Osteoblast (primary cell): Measurements from ENCODE around the gene FHIT. TPM values are rescaled to one million over a fixed set of nuclear protein-coding genes. Genes with fewer than 3 reads are reported as not detected.

ENCODE experiments used
- DNase-seq: peaks from one replicate; pipeline ENCODE4 v3.0.0; 2011; ENCODE audit warnings: low spot score, mixed read lengths; ENCODE audit not compliant: insufficient read length; ENCODE audit errors: missing footprints
- H2AFZ ChIP-seq: 2 replicates; pipeline ENCODE4 v1.6.0; 2011; ENCODE audit warnings: mild to moderate bottlenecking, low read length
- H3K27ac ChIP-seq: 2 replicates; pipeline ENCODE4 v1.5.1; 2011; ENCODE audit warnings: mild to moderate bottlenecking, low read depth, low read length, moderate library complexity
- H3K27me3 ChIP-seq: 2 replicates; pipeline ENCODE4 v1.6.0; 2012; ENCODE audit warnings: mild to moderate bottlenecking, control low read depth, inconsistent platforms, low read length, moderate library complexity; ENCODE audit not compliant: insufficient read depth
- H3K36me3 ChIP-seq: 2 replicates; pipeline ENCODE4 v1.5.1; 2011; ENCODE audit warnings: mild to moderate bottlenecking, low read length, control low read depth, moderate library complexity; ENCODE audit not compliant: insufficient read depth
- H3K4me1 ChIP-seq: 2 replicates; pipeline ENCODE4 v1.5.1; 2011; ENCODE audit warnings: mild to moderate bottlenecking, low read length, control low read depth, moderate library complexity; ENCODE audit not compliant: insufficient read depth
- H3K4me2 ChIP-seq: 2 replicates; pipeline ENCODE4 v1.6.0; 2011; ENCODE audit warnings: mild to moderate bottlenecking, low read length; ENCODE audit not compliant: insufficient read depth
- H3K4me3 ChIP-seq: fragments of 200-600 bp; sonication (generic); 3 replicates; pipeline ENCODE4 v1.5.1; 2012; ENCODE audit warnings: mild to moderate bottlenecking, low read length, inconsistent platforms; ENCODE audit not compliant: insufficient read depth
- H3K79me2 ChIP-seq: 2 replicates; pipeline ENCODE4 v1.6.0; 2012; ENCODE audit warnings: mild to moderate bottlenecking, low read length, control low read depth, inconsistent platforms; ENCODE audit not compliant: insufficient read depth
- H3K9me3 ChIP-seq: 2 replicates; pipeline ENCODE4 v1.5.1; 2011; ENCODE audit warnings: low read depth, low read length, control low read depth
- H4K20me1 ChIP-seq: 2 replicates; pipeline ENCODE4 v1.6.0; 2012; ENCODE audit warnings: mild to moderate bottlenecking, low read length, control low read depth; ENCODE audit not compliant: insufficient read depth
- CTCF ChIP-seq: IDR thresholded peaks from 2 replicates; pipeline ENCODE4 v1.5.1; 2011; ENCODE audit warnings: mild to moderate bottlenecking, low read depth, low read length, moderate library complexity; ENCODE audit errors: extremely low read depth
- total RNA-seq: library from RNA; depleted of rRNA; stranded (reverse); fragments of >200 nt; gene quantifications from 2 replicates; pipeline ENCODE4 v1.2.3, GENCODE V29; 2012

Gene FHIT
- total RNA-seq, 1 donor = 3.3 TPM

GRCh38 chr3:59904296-59904695, 1347.0 kb downstream of the FHIT start:
- TF ChIP-seq CTCF = no peak
- H2AFZ ChIP-seq = no peak overlapping the region
- DNase-seq = no peak
- no peak overlapping the region for H3K4me2 ChIP-seq
- H4K20me1 ChIP-seq = no peaks in the 10 kb centered on the region
- H3K4me3 ChIP-seq = no peak overlapping the region
- H3K79me2 ChIP-seq = no peaks in the 10 kb centered on the region
- H3K27ac ChIP-seq = no peak overlapping the region
- H3K4me1 ChIP-seq = no peaks in the 10 kb centered on the region
- H3K27me3 ChIP-seq = no peaks in the 10 kb centered on the region
- H3K9me3 ChIP-seq = no peaks in the 10 kb centered on the region
- H3K36me3 ChIP-seq = no peaks in the 10 kb centered on the region

DNA sequence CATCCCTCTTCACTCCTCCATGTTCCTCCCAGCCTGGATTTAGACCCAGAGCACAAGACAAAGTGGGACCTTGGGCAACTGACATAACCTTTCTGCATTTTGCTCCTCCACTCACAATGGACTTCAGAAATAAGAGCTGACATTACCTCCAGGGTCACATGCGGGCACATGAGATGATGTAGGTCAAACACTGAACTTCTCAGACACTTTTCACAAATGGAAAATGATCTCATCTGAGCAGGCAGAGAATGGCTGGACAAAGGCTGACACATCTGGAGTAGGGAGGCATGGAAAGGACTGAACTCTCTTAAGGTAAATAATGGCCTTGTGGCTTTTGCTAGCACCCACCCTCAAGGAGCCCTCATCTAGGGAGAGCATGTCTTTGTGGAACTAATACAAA, 1352.2 kb downstream of the FHIT start:
- TF ChIP-seq CTCF = no peak
- Histone ChIP-seq H3K27ac (no peak overlapping the region), H3K79me2 (no peaks in the 10 kb centered on the region), H3K36me3 (no peaks in the 10 kb centered on the region), H3K4me1 (no peaks in the 10 kb centered on the region), H3K4me2 (no peak overlapping the region), H2AFZ (no peak overlapping the region), H3K27me3 (no peaks in the 10 kb centered on the region), H4K20me1 (no peaks in the 10 kb centered on the region), H3K4me3 (no peak overlapping the region), H3K9me3 (no peaks in the 10 kb centered on the region)
- no peak for DNase-seq

DNA sequence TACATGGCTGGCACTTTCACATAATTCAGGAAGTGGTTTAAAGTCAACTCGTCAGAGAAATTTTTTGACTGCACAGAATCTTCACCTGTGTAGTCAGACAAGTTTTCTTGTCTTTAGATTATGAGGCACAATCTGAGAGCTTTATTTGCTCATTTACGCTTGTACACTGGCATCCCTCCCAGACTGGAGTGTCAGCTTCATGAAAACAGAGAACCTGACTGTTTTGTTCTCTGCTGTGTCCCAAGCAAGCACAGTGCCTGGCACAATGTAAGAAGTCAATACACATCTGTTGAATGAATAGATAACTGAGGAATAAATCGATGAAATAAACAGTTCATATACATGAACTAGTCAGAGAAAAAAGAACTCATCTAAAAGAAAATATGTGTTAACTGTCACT, 1355.3 kb downstream of the FHIT start:
- Histone ChIP-seq H3K4me3 (no peak overlapping the region), H3K79me2 (no peaks in the 10 kb centered on the region), H3K4me1 (no peaks in the 10 kb centered on the region), H3K36me3 (no peaks in the 10 kb centered on the region), H3K4me2 (no peak overlapping the region), H4K20me1 (no peaks in the 10 kb centered on the region), H2AFZ (no peak overlapping the region), H3K27me3 (no peaks in the 10 kb centered on the region), H3K9me3 (no peaks in the 10 kb centered on the region), H3K27ac (no peak overlapping the region)
- DNase-seq = no peak
- TF ChIP-seq CTCF = no peak

DNA sequence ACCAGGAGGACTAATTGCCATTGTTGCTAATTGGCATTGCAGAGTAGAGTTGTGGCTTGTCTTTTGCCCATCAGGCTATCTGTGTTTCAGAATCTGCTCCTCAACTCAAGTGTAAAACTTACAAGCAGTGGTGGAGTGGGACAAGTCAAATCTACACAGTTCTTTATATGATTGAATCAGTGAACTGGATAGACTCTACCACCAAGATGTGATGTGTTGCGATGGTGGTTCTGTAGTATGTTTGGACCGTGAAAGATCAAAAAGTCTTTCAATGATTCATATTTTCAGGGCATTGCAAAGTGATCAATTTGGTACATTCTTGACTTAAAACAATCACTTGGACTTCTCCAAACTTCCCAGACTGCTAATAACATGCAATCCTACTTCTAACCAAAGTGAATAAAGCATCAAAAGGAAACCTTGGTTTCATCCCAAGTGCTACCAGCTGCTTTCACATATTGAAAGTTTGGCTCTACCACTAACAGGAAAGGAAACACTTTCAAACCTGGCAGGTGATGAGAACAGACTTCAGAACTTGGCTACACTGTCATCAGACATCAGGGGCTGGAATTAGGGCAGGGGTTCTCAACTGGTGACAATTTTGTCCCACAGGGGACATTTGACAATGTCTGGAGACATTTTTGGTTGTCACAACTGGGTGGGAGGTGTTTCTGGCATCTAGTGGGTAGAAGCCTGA, 1356.7 kb downstream of the FHIT start:
- Histone ChIP-seq H3K4me1 (no peaks in the 10 kb centered on the region), H3K27me3 (no peaks in the 10 kb centered on the region), H3K36me3 (no peaks in the 10 kb centered on the region)

More for the DNA sequence above, 1356.7 kb downstream of the FHIT start:
- H4K20me1 ChIP-seq = no peaks in the 10 kb centered on the region
- no peak for TF ChIP-seq CTCF
- H3K79me2 ChIP-seq = no peaks in the 10 kb centered on the region
- no peak overlapping the region for H2AFZ ChIP-seq
- no peak overlapping the region for H3K4me2 ChIP-seq
- H3K4me3 ChIP-seq = no peak overlapping the region
- H3K27ac ChIP-seq = no peak overlapping the region
- DNase-seq = no peak
- no peaks in the 10 kb centered on the region for H3K9me3 ChIP-seq
